ENCODE measurements around the gene MACROD2.

The MACROD2 gene

GRCh38 chr20:14896569-14896968 lies 901.3 kb downstream of the MACROD2 start:
- Mint-ChIP-seq H3K27ac (no peak overlapping the region), H3K4me3 (no peak overlapping the region), H3K27me3 (no peaks in the 10 kb centered on the region), H3K36me3 (ENCODE audit: low read depth) (no peaks in the 10 kb centered on the region), H3K9me3 (no peaks in the 10 kb centered on the region), H3K4me1 (ENCODE audit: low read depth) (no peaks in the 10 kb centered on the region)

GRCh38 chr20:14897608-14898007 lies 902.3 kb downstream of the MACROD2 start:
- Mint-ChIP-seq H3K27me3 (no peaks in the 10 kb centered on the region), H3K36me3 (ENCODE audit: low read depth) (no peaks in the 10 kb centered on the region), H3K9me3 (peaks cover 3% of the 10 kb centered on the region), H3K4me3 (no peak overlapping the region), H3K27ac (no peak overlapping the region), H3K4me1 (ENCODE audit: low read depth) (no peaks in the 10 kb centered on the region)

GRCh38 chr20:14902432-14903089 lies 907.2 kb downstream of the MACROD2 start:
- Mint-ChIP-seq H3K27ac (no peak overlapping the region), H3K36me3 (ENCODE audit: low read depth) (no peaks in the 10 kb centered on the region), H3K4me1 (ENCODE audit: low read depth) (no peaks in the 10 kb centered on the region), H3K4me3 (no peak overlapping the region), H3K9me3 (peaks cover 14% of the 10 kb centered on the region), H3K27me3 (no peaks in the 10 kb centered on the region)

- peaks cover 19% of the 10 kb centered on the region for H3K9me3 Mint-ChIP-seq
- H3K27ac Mint-ChIP-seq = no peak overlapping the region
- no peaks in the 10 kb centered on the region for H3K4me1 Mint-ChIP-seq (ENCODE audit: low read depth)
- H3K27me3 Mint-ChIP-seq = no peaks in the 10 kb centered on the region
- H3K4me3 Mint-ChIP-seq = no peak overlapping the region
- no peaks in the 10 kb centered on the region for H3K36me3 Mint-ChIP-seq (ENCODE audit: low read depth)
Observed at GRCh38 chr20:14906908-14907434, 911.7 kb downstream of the MACROD2 start.

- Mint-ChIP-seq H3K27me3 (no peaks in the 10 kb centered on the region), H3K4me3 (no peak overlapping the region), H3K9me3 (peaks cover 12% of the 10 kb centered on the region), H3K36me3 (ENCODE audit: low read depth) (no peaks in the 10 kb centered on the region), H3K27ac (no peak overlapping the region), H3K4me1 (ENCODE audit: low read depth) (no peaks in the 10 kb centered on the region)
Observed at GRCh38 chr20:14910126-14910525, 914.8 kb downstream of the MACROD2 start.

GRCh38 chr20:14913896-14914620 lies 918.7 kb downstream of the MACROD2 start:
- Mint-ChIP-seq H3K9me3 (peaks cover 8% of the 10 kb centered on the region), H3K4me3 (no peak overlapping the region), H3K36me3 (ENCODE audit: low read depth) (no peaks in the 10 kb centered on the region), H3K4me1 (ENCODE audit: low read depth) (no peaks in the 10 kb centered on the region), H3K27me3 (no peaks in the 10 kb centered on the region), H3K27ac (no peak overlapping the region)

GRCh38 chr20:14914633-14915032 lies 919.3 kb downstream of the MACROD2 start:
- Mint-ChIP-seq H3K4me3 (no peak overlapping the region), H3K36me3 (ENCODE audit: low read depth) (no peaks in the 10 kb centered on the region), H3K27me3 (no peaks in the 10 kb centered on the region), H3K4me1 (ENCODE audit: low read depth) (no peaks in the 10 kb centered on the region), H3K27ac (no peak overlapping the region), H3K9me3 (peaks cover 8% of the 10 kb centered on the region)

GRCh38 chr20:14915356-14915755 lies 920.0 kb downstream of the MACROD2 start:
- no peak overlapping the region for H3K4me3 Mint-ChIP-seq
- H3K36me3 Mint-ChIP-seq (ENCODE audit: low read depth) = no peaks in the 10 kb centered on the region
- H3K27ac Mint-ChIP-seq = no peak overlapping the region

GRCh38 chr20:14916360-14916920 lies 921.1 kb downstream of the MACROD2 start:
- Mint-ChIP-seq H3K27me3 (no peaks in the 10 kb centered on the region), H3K4me1 (ENCODE audit: low read depth) (no peaks in the 10 kb centered on the region), H3K9me3 (peaks cover 11% of the 10 kb centered on the region), H3K27ac (no peak overlapping the region), H3K36me3 (ENCODE audit: low read depth) (no peaks in the 10 kb centered on the region), H3K4me3 (no peak overlapping the region)

More at GRCh38 chr20:14915356-14915755, 920.0 kb downstream of the MACROD2 start:
- Mint-ChIP-seq H3K4me1 (ENCODE audit: low read depth) (no peaks in the 10 kb centered on the region), H3K9me3 (peaks cover 8% of the 10 kb centered on the region), H3K27me3 (no peaks in the 10 kb centered on the region)

- Mint-ChIP-seq H3K27ac (no peak overlapping the region), H3K4me3 (no peak overlapping the region), H3K9me3 (peaks cover 11% of the 10 kb centered on the region), H3K36me3 (ENCODE audit: low read depth) (no peaks in the 10 kb centered on the region), H3K27me3 (no peaks in the 10 kb centered on the region), H3K4me1 (ENCODE audit: low read depth) (no peaks in the 10 kb centered on the region)
Observed at GRCh38 chr20:14918281-14918680, 923.0 kb downstream of the MACROD2 start.

GRCh38 chr20:14918976-14919375 lies 923.7 kb downstream of the MACROD2 start:
- no peak overlapping the region for H3K4me3 Mint-ChIP-seq
- no peak overlapping the region for H3K27ac Mint-ChIP-seq
- H3K9me3 Mint-ChIP-seq = peaks cover 11% of the 10 kb centered on the region
- H3K27me3 Mint-ChIP-seq = no peaks in the 10 kb centered on the region
- H3K36me3 Mint-ChIP-seq (ENCODE audit: low read depth) = no peaks in the 10 kb centered on the region
- H3K4me1 Mint-ChIP-seq (ENCODE audit: low read depth) = no peaks in the 10 kb centered on the region

GRCh38 chr20:14919501-14920081 lies 924.3 kb downstream of the MACROD2 start:
- H3K9me3 Mint-ChIP-seq = peaks cover 9% of the 10 kb centered on the region
- H3K27ac Mint-ChIP-seq = no peak overlapping the region
- no peaks in the 10 kb centered on the region for H3K4me1 Mint-ChIP-seq (ENCODE audit: low read depth)
- H3K27me3 Mint-ChIP-seq = no peaks in the 10 kb centered on the region
- H3K36me3 Mint-ChIP-seq (ENCODE audit: low read depth) = no peaks in the 10 kb centered on the region
- H3K4me3 Mint-ChIP-seq = no peak overlapping the region

- Mint-ChIP-seq H3K36me3 (ENCODE audit: low read depth) (no peaks in the 10 kb centered on the region), H3K9me3 (peaks cover 9% of the 10 kb centered on the region), H3K27me3 (no peaks in the 10 kb centered on the region), H3K4me3 (no peak overlapping the region), H3K4me1 (ENCODE audit: low read depth) (no peaks in the 10 kb centered on the region), H3K27ac (no peak overlapping the region)
Observed at GRCh38 chr20:14921513-14921912, 926.2 kb downstream of the MACROD2 start.

GRCh38 chr20:14922503-14923267 lies 927.4 kb downstream of the MACROD2 start:
- no peaks in the 10 kb centered on the region for H3K36me3 Mint-ChIP-seq (ENCODE audit: low read depth)
- no peaks in the 10 kb centered on the region for H3K4me1 Mint-ChIP-seq (ENCODE audit: low read depth)
- H3K9me3 Mint-ChIP-seq = peaks cover 4% of the 10 kb centered on the region
- H3K4me3 Mint-ChIP-seq = no peak overlapping the region
- H3K27me3 Mint-ChIP-seq = no peaks in the 10 kb centered on the region
- H3K27ac Mint-ChIP-seq = no peak overlapping the region
